OCI-LY7 (cell line): ENCODE results near the gene SPATA16.

Source experiments
- EZH2phosphoT487 ChIP-seq: fragments of 200-600 bp; sonication (generic); IDR thresholded peaks from 2 replicates; pipeline ENCODE4 v1.6.1; 2018; ENCODE audit warnings: low read depth, borderline replicate concordance, mild to moderate bottlenecking, mixed run types, antibody characterized with exemption, low read length, moderate library complexity, mixed read lengths
- TF ChIP-seq, protein P1 (sequence below): fragments of 200-600 bp; sonication (generic); conservative IDR thresholded peaks from 2 replicates; pipeline ENCODE4 v1.5.1; 2014; ENCODE audit warnings: mild to moderate bottlenecking, antibody characterized with exemption, low read length, moderate library complexity, mixed read lengths

DNA sequence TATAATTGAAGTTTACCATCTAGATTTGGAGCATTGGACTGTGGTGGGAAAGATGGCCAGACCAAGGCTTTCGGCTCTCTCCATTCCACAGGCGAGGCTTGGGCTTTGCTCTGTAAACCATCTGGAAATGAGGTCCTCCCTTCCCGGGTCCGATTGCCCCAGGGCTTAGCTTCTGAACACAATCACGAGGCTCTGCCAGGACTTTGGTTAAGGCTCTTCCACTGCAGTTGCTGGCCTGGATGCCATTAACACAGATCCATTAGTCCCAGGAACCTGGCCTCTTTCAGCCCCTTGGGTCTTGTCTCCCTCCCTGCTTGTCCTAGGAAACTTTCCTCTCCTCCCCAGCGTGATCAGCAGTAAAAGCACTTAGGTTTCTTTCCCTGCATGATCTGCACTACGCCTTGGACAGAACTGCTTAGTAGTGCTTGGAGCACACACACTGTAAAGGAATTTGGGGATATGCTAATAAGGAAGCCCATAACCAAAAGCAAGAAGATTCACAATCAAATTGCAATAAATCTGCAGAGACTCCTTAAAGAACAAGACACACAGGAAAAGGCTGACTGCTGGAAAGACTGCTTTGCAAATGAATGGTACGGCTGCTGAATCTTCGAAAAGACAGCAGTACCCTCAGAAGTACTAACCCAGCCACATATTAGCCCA lies 236.2 kb downstream of the SPATA16 start:
- TF ChIP-seq, protein P1, sequence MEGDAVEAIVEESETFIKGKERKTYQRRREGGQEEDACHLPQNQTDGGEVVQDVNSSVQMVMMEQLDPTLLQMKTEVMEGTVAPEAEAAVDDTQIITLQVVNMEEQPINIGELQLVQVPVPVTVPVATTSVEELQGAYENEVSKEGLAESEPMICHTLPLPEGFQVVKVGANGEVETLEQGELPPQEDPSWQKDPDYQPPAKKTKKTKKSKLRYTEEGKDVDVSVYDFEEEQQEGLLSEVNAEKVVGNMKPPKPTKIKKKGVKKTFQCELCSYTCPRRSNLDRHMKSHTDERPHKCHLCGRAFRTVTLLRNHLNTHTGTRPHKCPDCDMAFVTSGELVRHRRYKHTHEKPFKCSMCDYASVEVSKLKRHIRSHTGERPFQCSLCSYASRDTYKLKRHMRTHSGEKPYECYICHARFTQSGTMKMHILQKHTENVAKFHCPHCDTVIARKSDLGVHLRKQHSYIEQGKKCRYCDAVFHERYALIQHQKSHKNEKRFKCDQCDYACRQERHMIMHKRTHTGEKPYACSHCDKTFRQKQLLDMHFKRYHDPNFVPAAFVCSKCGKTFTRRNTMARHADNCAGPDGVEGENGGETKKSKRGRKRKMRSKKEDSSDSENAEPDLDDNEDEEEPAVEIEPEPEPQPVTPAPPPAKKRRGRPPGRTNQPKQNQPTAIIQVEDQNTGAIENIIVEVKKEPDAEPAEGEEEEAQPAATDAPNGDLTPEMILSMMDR: no peak
- TF ChIP-seq EZH2phosphoT487: no peak
